ENCODE data around the gene EVA1A. TPM values are rescaled to one million over a fixed set of nuclear protein-coding genes. Genes with fewer than 3 reads are reported as not detected.

Gene EVA1A
- polyA plus RNA-seq, 1 donor, result 10.0 TPM

DNA sequence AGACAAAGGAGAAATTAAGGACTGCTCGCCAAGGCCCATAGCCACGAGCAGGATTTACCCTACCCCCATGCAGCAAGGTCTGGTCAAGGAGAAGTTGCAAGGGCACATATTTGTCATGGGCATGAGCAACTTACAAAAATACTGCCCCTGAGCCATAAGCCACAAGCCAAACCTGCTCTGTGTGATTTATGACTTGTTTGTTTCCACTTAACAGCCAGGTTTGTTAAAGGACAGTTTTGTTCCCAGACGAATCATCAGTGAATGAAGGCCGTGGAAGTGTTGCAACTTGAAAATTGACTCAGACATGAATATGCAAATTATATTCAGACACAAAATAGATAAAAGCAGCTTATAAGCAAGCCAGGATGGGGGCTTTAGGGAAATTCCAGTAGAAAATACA, 31.3 kb upstream of the EVA1A start:
- 50% methylated on average over 2 of the region's 4 CpGs for WGBS (ENCODE audit: insufficient coverage, low lambda C conversion rate)

DNA sequence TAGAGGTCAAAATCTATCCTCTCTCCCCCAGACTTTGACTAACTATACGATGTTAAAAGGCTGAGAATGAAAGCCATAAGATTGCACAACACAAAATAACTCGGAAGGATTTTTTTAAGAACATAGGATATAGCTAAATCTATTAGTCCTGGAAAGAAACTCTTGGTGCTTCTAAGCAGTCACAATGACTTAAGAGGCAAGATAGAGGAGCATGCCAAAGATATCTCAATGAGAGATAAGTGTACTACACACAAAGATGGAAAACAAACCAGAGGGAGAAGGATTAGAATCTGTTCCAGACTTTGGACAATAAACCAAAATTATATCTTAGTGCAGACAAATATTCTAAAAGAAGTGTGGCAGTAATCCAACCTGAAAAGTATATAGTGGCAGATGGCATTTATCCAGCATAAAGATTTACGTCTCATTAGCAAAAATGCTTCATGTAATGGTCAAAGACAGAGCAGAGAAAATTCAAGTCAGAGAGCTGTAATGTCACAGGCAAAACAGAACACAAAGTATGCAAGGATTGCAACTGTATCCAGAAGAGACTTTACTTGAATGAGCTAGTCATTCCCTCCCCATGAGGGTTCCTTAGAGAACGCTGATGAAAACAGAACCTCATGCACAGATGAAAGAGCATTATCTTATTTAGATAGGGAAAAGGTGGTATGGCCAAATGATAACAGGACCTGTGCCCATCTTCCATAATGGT, 28.8 kb upstream of the EVA1A start:
- Histone ChIP-seq H3K9me3 (ENCODE audit: control insufficient read depth, low read depth, low read length) (no peaks in the 10 kb centered on the region), H3K4me1 (ENCODE audit: control insufficient read depth, insufficient read depth, low read length) (no peaks in the 10 kb centered on the region), H3K36me3 (ENCODE audit: control insufficient read depth, insufficient read depth, low read length) (no peaks in the 10 kb centered on the region), H3K27ac (ENCODE audit: low read length) (no peak overlapping the region), H3K27me3 (ENCODE audit: control insufficient read depth, insufficient read depth, low read length) (no peaks in the 10 kb centered on the region), H3K4me3 (ENCODE audit: low read length) (no peak overlapping the region)
- no peak for DNase-seq
- WGBS (ENCODE audit: insufficient coverage, low lambda C conversion rate), result 67% methylated on average over 3 of the region's 4 CpGs

More for the DNA sequence above, 31.3 kb upstream of the EVA1A start:
- Histone ChIP-seq H3K27me3 (ENCODE audit: control insufficient read depth, insufficient read depth, low read length) (no peaks in the 10 kb centered on the region), H3K27ac (ENCODE audit: low read length) (no peak overlapping the region), H3K4me3 (ENCODE audit: low read length) (no peak overlapping the region), H3K36me3 (ENCODE audit: control insufficient read depth, insufficient read depth, low read length) (no peaks in the 10 kb centered on the region), H3K9me3 (ENCODE audit: control insufficient read depth, low read depth, low read length) (no peaks in the 10 kb centered on the region), H3K4me1 (ENCODE audit: control insufficient read depth, insufficient read depth, low read length) (no peaks in the 10 kb centered on the region)
- DNase-seq, result no peak

DNA sequence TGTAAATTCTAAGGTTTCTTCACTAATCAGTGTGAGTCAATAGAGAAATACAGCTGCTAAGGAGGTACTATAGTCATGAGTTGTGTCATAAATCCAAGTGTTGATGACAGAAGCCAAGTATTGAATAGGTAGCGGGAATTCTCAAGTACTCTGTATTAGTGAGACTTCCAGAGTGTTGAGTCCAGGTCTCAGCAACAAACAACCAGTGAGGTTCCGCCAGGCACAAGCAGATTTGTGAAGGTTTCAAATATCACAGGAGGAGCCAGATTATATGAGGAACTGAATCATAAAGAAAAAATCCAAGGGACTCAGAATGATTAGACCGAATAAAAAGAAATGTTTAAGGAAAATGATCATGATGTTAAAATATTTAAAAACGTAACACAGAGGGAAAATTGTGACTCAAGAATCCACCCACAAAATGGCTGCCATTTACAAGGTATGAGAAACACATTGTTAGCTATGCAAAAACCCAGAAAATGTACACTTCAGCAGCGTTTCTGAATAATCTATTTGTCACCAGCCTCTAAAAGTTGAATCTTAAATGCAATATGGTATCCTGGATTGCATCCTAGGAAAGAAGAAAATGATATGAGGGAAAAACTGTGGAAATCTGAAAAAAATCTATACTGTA, 27.3 kb upstream of the EVA1A start:
- no peak overlapping the region for H3K27ac ChIP-seq (ENCODE audit: low read length)
- H3K27me3 ChIP-seq (ENCODE audit: control insufficient read depth, insufficient read depth, low read length), result no peaks in the 10 kb centered on the region
- H3K9me3 ChIP-seq (ENCODE audit: control insufficient read depth, low read depth, low read length), result no peaks in the 10 kb centered on the region
- no peak for DNase-seq
- H3K4me1 ChIP-seq (ENCODE audit: control insufficient read depth, insufficient read depth, low read length), result no peaks in the 10 kb centered on the region
- WGBS (ENCODE audit: insufficient coverage, low lambda C conversion rate), result 92% methylated on average over 2 of the region's 5 CpGs
- H3K36me3 ChIP-seq (ENCODE audit: control insufficient read depth, insufficient read depth, low read length), result no peaks in the 10 kb centered on the region
- H3K4me3 ChIP-seq (ENCODE audit: low read length), result no peak overlapping the region

DNA sequence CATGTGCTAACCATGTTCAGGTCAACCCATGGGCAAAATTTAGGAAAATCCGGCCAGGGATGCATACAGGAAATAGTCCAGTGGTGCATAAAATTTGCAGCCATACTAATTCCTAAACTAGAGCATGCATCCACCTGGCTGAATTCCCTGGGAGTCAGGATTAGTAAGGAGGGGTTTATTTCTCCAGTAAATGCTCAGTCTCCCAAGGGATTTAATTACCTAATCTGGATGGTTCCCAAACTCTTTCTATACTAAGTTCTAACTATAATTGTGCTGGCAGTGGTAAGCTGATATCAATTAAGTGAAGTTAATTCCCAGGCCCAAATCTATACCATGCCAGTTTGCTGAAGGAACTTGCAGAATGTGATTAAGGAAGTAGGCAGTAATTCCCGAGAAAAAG, 26.2 kb upstream of the EVA1A start:
- H3K36me3 ChIP-seq (ENCODE audit: control insufficient read depth, insufficient read depth, low read length), result no peaks in the 10 kb centered on the region
- 100% methylated on average over 1 of the region's 2 CpGs for WGBS (ENCODE audit: insufficient coverage, low lambda C conversion rate)
- H3K27ac ChIP-seq (ENCODE audit: low read length), result no peak overlapping the region
- DNase-seq, result no peak
- H3K27me3 ChIP-seq (ENCODE audit: control insufficient read depth, insufficient read depth, low read length), result no peaks in the 10 kb centered on the region
- no peak overlapping the region for H3K4me3 ChIP-seq (ENCODE audit: low read length)
- H3K9me3 ChIP-seq (ENCODE audit: control insufficient read depth, low read depth, low read length), result no peaks in the 10 kb centered on the region
- no peaks in the 10 kb centered on the region for H3K4me1 ChIP-seq (ENCODE audit: control insufficient read depth, insufficient read depth, low read length)

DNA sequence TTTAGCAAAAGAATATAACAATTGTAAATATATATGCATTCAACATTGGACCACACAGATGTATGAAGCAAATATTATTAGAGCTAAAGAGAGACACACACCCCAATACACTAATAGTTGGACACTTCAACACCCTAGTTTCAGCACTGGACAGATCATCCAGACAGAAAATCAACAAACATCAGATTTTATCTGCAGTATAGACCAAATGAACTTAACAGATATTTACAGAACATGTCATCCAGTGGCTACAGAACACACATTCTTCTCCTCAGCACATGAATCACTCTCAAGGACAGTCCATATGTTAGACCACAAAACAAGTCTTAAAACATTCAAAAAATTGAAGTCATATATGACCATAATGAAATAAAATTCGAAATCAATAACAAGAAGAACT, 22.1 kb upstream of the EVA1A start:
- Histone ChIP-seq H3K36me3 (ENCODE audit: control insufficient read depth, insufficient read depth, low read length) (no peaks in the 10 kb centered on the region), H3K9me3 (ENCODE audit: control insufficient read depth, low read depth, low read length) (peaks cover 2% of the 10 kb centered on the region), H3K27me3 (ENCODE audit: control insufficient read depth, insufficient read depth, low read length) (no peaks in the 10 kb centered on the region), H3K27ac (ENCODE audit: low read length) (no peak overlapping the region), H3K4me3 (ENCODE audit: low read length) (no peak overlapping the region), H3K4me1 (ENCODE audit: control insufficient read depth, insufficient read depth, low read length) (no peaks in the 10 kb centered on the region)
- no peak for DNase-seq
- 100% methylated on average over 1 of the region's 1 CpG for WGBS (ENCODE audit: insufficient coverage, low lambda C conversion rate)

DNA sequence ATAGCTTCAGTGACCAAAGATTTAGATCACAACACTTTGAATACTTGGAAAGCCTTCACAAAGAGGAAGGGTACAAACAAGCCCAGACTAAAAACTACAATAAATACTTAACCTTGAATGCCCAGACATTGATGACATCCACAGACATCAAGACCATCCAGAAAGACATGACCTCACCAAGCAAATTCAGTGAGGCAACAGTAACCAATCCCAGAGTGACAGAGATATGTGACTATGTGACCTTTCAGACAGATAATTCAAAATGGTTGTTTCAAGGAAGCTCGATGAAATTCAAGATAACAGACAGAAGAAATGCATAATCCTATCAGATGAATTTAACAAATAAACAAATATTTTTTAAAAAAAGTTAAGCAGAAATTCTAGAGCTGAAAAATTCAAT, 19.9 kb upstream of the EVA1A start:
- H3K9me3 ChIP-seq (ENCODE audit: control insufficient read depth, low read depth, low read length), result peaks cover 2% of the 10 kb centered on the region
- DNase-seq, result no peak
- H3K27ac ChIP-seq (ENCODE audit: low read length), result no peak overlapping the region
- 100% methylated on average over 1 of the region's 1 CpG for WGBS (ENCODE audit: insufficient coverage, low lambda C conversion rate)
- no peak overlapping the region for H3K4me3 ChIP-seq (ENCODE audit: low read length)
- H3K27me3 ChIP-seq (ENCODE audit: control insufficient read depth, insufficient read depth, low read length), result no peaks in the 10 kb centered on the region
- no peaks in the 10 kb centered on the region for H3K4me1 ChIP-seq (ENCODE audit: control insufficient read depth, insufficient read depth, low read length)
- no peaks in the 10 kb centered on the region for H3K36me3 ChIP-seq (ENCODE audit: control insufficient read depth, insufficient read depth, low read length)

DNA sequence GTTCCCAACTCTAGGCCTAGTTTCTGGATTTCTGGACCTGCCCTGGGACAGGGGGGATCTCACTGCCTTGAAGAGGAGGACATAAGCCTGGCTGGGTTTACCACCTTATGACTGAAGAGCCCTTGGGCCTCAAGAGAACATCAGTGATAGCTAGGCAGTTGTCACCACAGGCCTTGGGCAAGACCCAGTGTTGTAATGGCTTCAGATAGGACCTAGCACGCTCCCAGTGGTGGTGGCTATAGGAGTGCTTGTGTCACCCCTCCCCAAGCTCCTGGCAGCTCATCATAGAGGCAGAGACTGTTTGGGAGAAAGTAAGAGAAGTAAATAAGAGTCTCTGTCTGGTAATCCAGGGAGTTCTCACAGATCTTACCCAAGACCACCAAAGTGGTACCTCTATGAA, 19.4 kb upstream of the EVA1A start:
- no peaks in the 10 kb centered on the region for H3K4me1 ChIP-seq (ENCODE audit: control insufficient read depth, insufficient read depth, low read length)
- no peaks in the 10 kb centered on the region for H3K27me3 ChIP-seq (ENCODE audit: control insufficient read depth, insufficient read depth, low read length)
- DNase-seq, result no peak
- WGBS (ENCODE audit: insufficient coverage, low lambda C conversion rate), result no CpG with 5 or more reads among the region's 1 CpG
- H3K27ac ChIP-seq (ENCODE audit: low read length), result no peak overlapping the region
- H3K4me3 ChIP-seq (ENCODE audit: low read length), result no peak overlapping the region
- H3K9me3 ChIP-seq (ENCODE audit: control insufficient read depth, low read depth, low read length), result peaks cover 2% of the 10 kb centered on the region
- H3K36me3 ChIP-seq (ENCODE audit: control insufficient read depth, insufficient read depth, low read length), result no peaks in the 10 kb centered on the region

DNA sequence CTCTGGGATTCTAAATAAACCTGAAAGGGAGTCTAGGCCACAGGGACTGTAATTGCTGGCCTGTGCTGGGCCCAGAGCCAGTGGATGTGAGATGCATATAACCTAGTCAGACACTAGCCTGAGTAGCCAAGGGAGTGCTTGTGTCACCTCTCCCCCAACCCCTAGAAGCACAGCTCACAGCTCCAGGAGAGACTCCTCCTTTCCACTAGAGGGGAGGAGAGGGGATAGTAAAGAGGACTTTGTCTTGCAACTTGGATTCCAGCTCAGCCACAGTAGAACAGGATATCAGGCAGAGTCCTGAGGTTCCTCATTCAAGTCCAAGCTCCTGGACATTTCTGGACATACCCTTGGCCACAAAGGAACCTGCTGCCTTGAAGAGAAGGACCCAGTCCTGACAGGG, 18.4 kb upstream of the EVA1A start:
- Histone ChIP-seq H3K4me3 (ENCODE audit: low read length) (no peak overlapping the region), H3K9me3 (ENCODE audit: control insufficient read depth, low read depth, low read length) (peaks cover 2% of the 10 kb centered on the region), H3K27ac (ENCODE audit: low read length) (no peak overlapping the region), H3K36me3 (ENCODE audit: control insufficient read depth, insufficient read depth, low read length) (no peaks in the 10 kb centered on the region), H3K27me3 (ENCODE audit: control insufficient read depth, insufficient read depth, low read length) (no peaks in the 10 kb centered on the region), H3K4me1 (ENCODE audit: control insufficient read depth, insufficient read depth, low read length) (no peaks in the 10 kb centered on the region)
- DNase-seq, result no peak

DNA sequence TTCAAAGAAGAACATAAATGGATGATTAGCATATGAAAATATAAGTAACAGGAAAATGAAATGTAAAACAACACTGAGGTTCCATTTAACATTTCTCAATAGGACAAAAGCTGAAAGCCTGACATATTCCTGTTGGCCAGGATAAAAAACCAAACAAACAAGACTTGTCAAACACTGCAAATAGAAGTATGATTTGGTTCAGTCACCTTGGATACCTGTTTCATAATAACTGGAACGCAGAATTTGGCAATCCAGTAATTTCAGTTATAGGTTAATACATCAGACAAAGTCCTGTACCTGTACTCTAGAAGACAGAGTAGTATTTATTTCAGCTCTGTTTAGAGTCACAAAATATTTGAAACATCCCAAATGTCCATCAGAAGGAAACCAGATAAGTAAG, 16.5 kb upstream of the EVA1A start:
- no peak overlapping the region for H3K4me3 ChIP-seq (ENCODE audit: low read length)
- H3K27ac ChIP-seq (ENCODE audit: low read length), result no peak overlapping the region
- no peak for DNase-seq
- WGBS (ENCODE audit: insufficient coverage, low lambda C conversion rate), result 83% methylated on average over 1 of the region's 1 CpG
- peaks cover 2% of the 10 kb centered on the region for H3K9me3 ChIP-seq (ENCODE audit: control insufficient read depth, low read depth, low read length)
- H3K27me3 ChIP-seq (ENCODE audit: control insufficient read depth, insufficient read depth, low read length), result no peaks in the 10 kb centered on the region
- peaks cover under 1% of the 10 kb centered on the region for H3K4me1 ChIP-seq (ENCODE audit: control insufficient read depth, insufficient read depth, low read length)
- no peaks in the 10 kb centered on the region for H3K36me3 ChIP-seq (ENCODE audit: control insufficient read depth, insufficient read depth, low read length)

DNA sequence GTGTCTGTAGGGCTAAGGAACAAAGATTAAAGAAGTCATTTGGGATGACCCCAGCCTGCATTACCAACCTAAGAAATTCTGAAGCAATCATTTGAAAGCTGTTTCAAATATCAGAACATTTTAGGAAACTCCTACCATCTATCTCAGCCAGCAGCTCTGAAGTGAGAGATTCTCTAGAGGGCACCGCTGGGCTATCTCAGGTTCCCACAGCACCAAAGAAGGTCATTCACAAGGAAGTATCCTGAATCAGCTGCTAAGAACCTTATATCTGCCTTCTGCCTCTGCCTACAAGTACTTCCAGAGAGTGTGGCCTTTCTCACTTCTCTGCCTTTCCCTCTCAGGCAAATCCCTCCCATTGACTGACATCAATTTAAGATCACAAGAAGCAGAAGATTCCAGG, 13.4 kb upstream of the EVA1A start:
- Histone ChIP-seq H3K27ac (ENCODE audit: low read length) (no peak overlapping the region), H3K36me3 (ENCODE audit: control insufficient read depth, insufficient read depth, low read length) (no peaks in the 10 kb centered on the region), H3K9me3 (ENCODE audit: control insufficient read depth, low read depth, low read length) (no peaks in the 10 kb centered on the region), H3K4me3 (ENCODE audit: low read length) (no peak overlapping the region), H3K27me3 (ENCODE audit: control insufficient read depth, insufficient read depth, low read length) (no peaks in the 10 kb centered on the region), H3K4me1 (ENCODE audit: control insufficient read depth, insufficient read depth, low read length) (peaks cover 30% of the 10 kb centered on the region)
- no CpG with 5 or more reads among the region's 1 CpG for WGBS (ENCODE audit: insufficient coverage, low lambda C conversion rate)
- no peak for DNase-seq

All from large intestine (tissue), 3 donors.